ENCODE measurements around the gene ANKRD11.

- TF ChIP-seq CTCF (conservative IDR thresholded peaks at IDR 0.05 in 1 of 2, IDR thresholded peaks at IDR 0.05 in 1 of 2; ENCODE audit: low read depth in 1 of 2, low read length in 2 of 2), result no peak
- TF ChIP-seq EZH2 (IDR thresholded peaks at IDR 0.05; ENCODE audit: low read length, missing control alignments), result no peak
These were observed 140.3 kb downstream of the ANKRD11 start for GRCh38 chr16:89349947-89350633.
